WTC11 (cell line): ENCODE data around the gene ZFAND3.

Experiments
- CREB1 ChIP-seq: sonication (generic); formaldehyde crosslinking; IDR thresholded peaks from 2 replicates; pipeline ENCODE4 v1.8.0; 2023; ENCODE audit warnings: mild to moderate bottlenecking, missing genetic modification reagents
- TP53 ChIP-seq: sonication (generic); formaldehyde crosslinking; IDR thresholded peaks from 2 replicates; pipeline ENCODE4 v1.8.1; 2023; ENCODE audit warnings: mild to moderate bottlenecking, missing genetic modification reagents
- TF ChIP-seq, protein P1 (sequence below): sonication (generic); formaldehyde crosslinking; IDR thresholded peaks from 2 replicates; pipeline ENCODE4 v1.8.0; 2022; ENCODE audit warnings: mild to moderate bottlenecking, missing genetic modification reagents
- TF ChIP-seq, protein P2 (sequence below): fragments of 200-600 bp; IDR thresholded peaks from 2 replicates; pipeline ENCODE4 v1.8.0; 2022; ENCODE audit warnings: antibody characterized with exemption
- TF ChIP-seq, protein P3 (sequence below): sonication (generic); formaldehyde crosslinking; IDR thresholded peaks from 2 replicates; pipeline ENCODE4 v1.8.1; 2022; ENCODE audit warnings: mild to moderate bottlenecking, moderate library complexity, missing genetic modification reagents
- TF ChIP-seq, protein P4 (sequence below): sonication (generic); formaldehyde crosslinking; IDR thresholded peaks from 2 replicates; pipeline ENCODE4 v1.8.1; 2022; ENCODE audit warnings: missing genetic modification reagents, borderline replicate concordance
- TF ChIP-seq, protein P5 (sequence below): sonication (generic); formaldehyde crosslinking; IDR thresholded peaks from 2 replicates; pipeline ENCODE4 v1.8.1; 2022; ENCODE audit warnings: mild to moderate bottlenecking, missing genetic modification reagents, moderate library complexity, borderline replicate concordance

DNA sequence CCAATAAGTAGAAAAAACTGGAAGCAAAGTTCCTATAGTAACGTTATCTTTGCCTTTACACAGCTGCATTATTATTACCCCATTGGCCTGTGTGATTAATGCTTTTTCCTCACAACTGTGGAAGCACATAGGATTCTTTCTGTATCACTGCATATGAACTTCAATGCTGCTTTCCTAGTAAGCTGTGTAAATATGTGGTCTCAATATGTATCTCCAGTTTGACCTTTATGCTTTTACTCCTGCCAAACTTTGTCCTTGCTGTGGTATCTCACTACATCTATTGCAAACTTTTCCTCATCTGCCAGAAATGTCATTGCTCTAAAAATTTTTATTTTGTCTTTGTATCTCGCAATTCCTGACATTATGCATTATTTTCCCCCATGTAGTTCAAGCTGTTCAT is 168.6 kb downstream of the ZFAND3 start:
- TF ChIP-seq, protein P1, sequence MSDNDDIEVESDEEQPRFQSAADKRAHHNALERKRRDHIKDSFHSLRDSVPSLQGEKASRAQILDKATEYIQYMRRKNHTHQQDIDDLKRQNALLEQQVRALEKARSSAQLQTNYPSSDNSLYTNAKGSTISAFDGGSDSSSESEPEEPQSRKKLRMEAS (CRISPR knock-in tag) = no peak
- TF ChIP-seq, protein P2, sequence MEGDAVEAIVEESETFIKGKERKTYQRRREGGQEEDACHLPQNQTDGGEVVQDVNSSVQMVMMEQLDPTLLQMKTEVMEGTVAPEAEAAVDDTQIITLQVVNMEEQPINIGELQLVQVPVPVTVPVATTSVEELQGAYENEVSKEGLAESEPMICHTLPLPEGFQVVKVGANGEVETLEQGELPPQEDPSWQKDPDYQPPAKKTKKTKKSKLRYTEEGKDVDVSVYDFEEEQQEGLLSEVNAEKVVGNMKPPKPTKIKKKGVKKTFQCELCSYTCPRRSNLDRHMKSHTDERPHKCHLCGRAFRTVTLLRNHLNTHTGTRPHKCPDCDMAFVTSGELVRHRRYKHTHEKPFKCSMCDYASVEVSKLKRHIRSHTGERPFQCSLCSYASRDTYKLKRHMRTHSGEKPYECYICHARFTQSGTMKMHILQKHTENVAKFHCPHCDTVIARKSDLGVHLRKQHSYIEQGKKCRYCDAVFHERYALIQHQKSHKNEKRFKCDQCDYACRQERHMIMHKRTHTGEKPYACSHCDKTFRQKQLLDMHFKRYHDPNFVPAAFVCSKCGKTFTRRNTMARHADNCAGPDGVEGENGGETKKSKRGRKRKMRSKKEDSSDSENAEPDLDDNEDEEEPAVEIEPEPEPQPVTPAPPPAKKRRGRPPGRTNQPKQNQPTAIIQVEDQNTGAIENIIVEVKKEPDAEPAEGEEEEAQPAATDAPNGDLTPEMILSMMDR = no peak
- no peak for TF ChIP-seq CREB1 (CRISPR knock-in tag)
- TF ChIP-seq, protein P3, sequence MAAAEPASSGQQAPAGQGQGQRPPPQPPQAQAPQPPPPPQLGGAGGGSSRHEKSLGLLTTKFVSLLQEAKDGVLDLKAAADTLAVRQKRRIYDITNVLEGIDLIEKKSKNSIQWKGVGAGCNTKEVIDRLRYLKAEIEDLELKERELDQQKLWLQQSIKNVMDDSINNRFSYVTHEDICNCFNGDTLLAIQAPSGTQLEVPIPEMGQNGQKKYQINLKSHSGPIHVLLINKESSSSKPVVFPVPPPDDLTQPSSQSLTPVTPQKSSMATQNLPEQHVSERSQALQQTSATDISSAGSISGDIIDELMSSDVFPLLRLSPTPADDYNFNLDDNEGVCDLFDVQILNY (CRISPR knock-in tag) = no peak
- TF ChIP-seq TP53 (CRISPR knock-in tag) = no peak
- TF ChIP-seq, protein P4, sequence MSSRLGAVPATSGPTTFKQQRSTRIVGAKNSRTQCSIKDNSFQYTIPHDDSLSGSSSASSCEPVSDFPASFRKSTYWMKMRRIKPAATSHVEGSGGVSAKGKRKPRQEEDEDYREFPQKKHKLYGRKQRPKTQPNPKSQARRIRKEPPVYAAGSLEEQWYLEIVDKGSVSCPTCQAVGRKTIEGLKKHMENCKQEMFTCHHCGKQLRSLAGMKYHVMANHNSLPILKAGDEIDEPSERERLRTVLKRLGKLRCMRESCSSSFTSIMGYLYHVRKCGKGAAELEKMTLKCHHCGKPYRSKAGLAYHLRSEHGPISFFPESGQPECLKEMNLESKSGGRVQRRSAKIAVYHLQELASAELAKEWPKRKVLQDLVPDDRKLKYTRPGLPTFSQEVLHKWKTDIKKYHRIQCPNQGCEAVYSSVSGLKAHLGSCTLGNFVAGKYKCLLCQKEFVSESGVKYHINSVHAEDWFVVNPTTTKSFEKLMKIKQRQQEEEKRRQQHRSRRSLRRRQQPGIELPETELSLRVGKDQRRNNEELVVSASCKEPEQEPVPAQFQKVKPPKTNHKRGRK (CRISPR knock-in tag) = no peak
- TF ChIP-seq, protein P5, sequence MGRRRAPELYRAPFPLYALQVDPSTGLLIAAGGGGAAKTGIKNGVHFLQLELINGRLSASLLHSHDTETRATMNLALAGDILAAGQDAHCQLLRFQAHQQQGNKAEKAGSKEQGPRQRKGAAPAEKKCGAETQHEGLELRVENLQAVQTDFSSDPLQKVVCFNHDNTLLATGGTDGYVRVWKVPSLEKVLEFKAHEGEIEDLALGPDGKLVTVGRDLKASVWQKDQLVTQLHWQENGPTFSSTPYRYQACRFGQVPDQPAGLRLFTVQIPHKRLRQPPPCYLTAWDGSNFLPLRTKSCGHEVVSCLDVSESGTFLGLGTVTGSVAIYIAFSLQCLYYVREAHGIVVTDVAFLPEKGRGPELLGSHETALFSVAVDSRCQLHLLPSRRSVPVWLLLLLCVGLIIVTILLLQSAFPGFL (CRISPR knock-in tag) = no peak
